Heart left ventricle (tissue), 16 donors: Measurements from ENCODE around the gene LTB. TPM values are rescaled to one million over a fixed set of nuclear protein-coding genes. Genes with fewer than 3 reads are reported as not detected.
"Not testable (repeated sequence)": the region's sequence is repeated elsewhere in the genome, so short reads cannot be mapped to it uniquely, and the experiment has no call there.

Experiments
- ATAC-seq, 4 donors: fragments of 200-7000 bp; cut with Tn5 transposase; one replicate each; pipeline ENCODE4 v1.9.1; 2020 to 2022; ENCODE audit warnings: moderate library complexity in 4 of 4, mild to moderate bottlenecking in 3 of 4, moderate number of reproducible peaks in 1 of 4
- DNase-seq, 5 donors: peaks; one replicate each; pipeline ENCODE4 v3.0.0-alpha.2; 2020
- H3K27ac ChIP-seq, 12 donors: fragments of 200-600 bp; sonication (generic) in 4 of 12; one replicate each; pipeline versions ENCODE4 v1.5.0 to v1.8.0; 2016 to 2022; ENCODE audit warnings: mild to moderate bottlenecking in 2 of 12
- H3K27me3 ChIP-seq, 9 donors: fragments of 200-600 bp; sonication (generic) in 2 of 9; one replicate each; pipeline versions ENCODE4 v1.5.1 to v1.8.0; 2016 to 2022; ENCODE audit warnings: mild to moderate bottlenecking in 3 of 9
- H3K36me3 ChIP-seq, 9 donors: fragments of 200-600 bp; sonication (generic) in 2 of 9; one replicate each; pipeline versions ENCODE4 v1.5.0 to v1.8.0; 2018 to 2022; ENCODE audit warnings: mild to moderate bottlenecking in 2 of 9
- H3K4me1 ChIP-seq, 12 donors: fragments of 200-600 bp; sonication (generic) in 4 of 12; one replicate each; pipeline versions ENCODE4 v1.5.0 to v1.8.0; 2016 to 2022; ENCODE audit warnings: mild to moderate bottlenecking in 3 of 12
- H3K4me3 ChIP-seq, 12 donors: fragments of 200-600 bp; sonication (generic) in 4 of 12; one replicate each; pipeline versions ENCODE4 v1.5.0 to v1.8.0; 2017 to 2022; ENCODE audit warnings: mild to moderate bottlenecking in 9 of 12, moderate library complexity in 4 of 12
- H3K9me3 ChIP-seq, 12 donors: fragments of 200-600 bp; sonication (generic) in 4 of 12; one replicate each; pipeline versions ENCODE4 v1.5.0 to v1.8.0; 2016 to 2022; ENCODE audit warnings: mild to moderate bottlenecking in 1 of 12
- CTCF ChIP-seq, 12 donors: fragments of 200-600 bp; sonication (generic) in 4 of 12; IDR thresholded peaks; one replicate each; pipeline versions ENCODE4 v1.5.0 to v1.8.0; 2018 to 2022; ENCODE audit warnings: antibody characterized with exemption in 12 of 12, mild to moderate bottlenecking in 5 of 12
- POLR2A ChIP-seq, 2 donors: fragments of 450-650 bp; IDR thresholded peaks; one replicate each; pipeline ENCODE4 v1.6.1; 2017; ENCODE audit warnings: antibody characterized with exemption in 2 of 2, mild to moderate bottlenecking in 2 of 2, moderate library complexity in 2 of 2
- WGBS, 4 donors: extraction: QIAGEN DNeasy Blood & Tissue Kit in 2 of 4; methylation state at CpG; one replicate each; pipeline versions ENCODE4 v1.1.5 to v1.1.7; 2013 to 2018; 5-methylcytosine and 5-hydroxymethylcytosine counted together
- intact Hi-C, 10 donors: fragments of 100-400 bp; cut with DNase I; formaldehyde crosslinking; loops; one replicate each; pipeline versions ENCODE4 v1.11.1 to v1.14.2; 2022
- polyA plus RNA-seq, 2 donors: library from polyadenylated mRNA; stranded (reverse); fragments of 200-250 nt; gene quantifications; one replicate each; pipeline ENCODE4 v1.2.3, GENCODE V29; 2013
- total RNA-seq, 9 donors: library from RNA; depleted of rRNA in 2 of 9; stranded (reverse); fragments of >200 nt in 2 of 9; fragmentation: NEBNext Ultra II Directional in 3 of 9; extraction: Animal tissue kit (Norgen Biotek cat#: 25700) in 3 of 9; gene quantifications; one replicate each; pipeline versions ENCODE4 v1.1.0 to v1.2.4, GENCODE V29; 2016 to 2023
- donor health status: ischemic (EF 13 %, LVEDD 7.1; RV severe dilation, severe dysfunction).
- donor health status: healthy with polysubstance abuse.
- donor health status: DM: no; HTN: yes; CAD: no.
- donor health status: DM: no; HTN: no; CAD: no.
- donor health status: ischemic (EF 25% LVEDD 6.9; RV normal size, moderate dysfunction).
- donor health status: ischemic (EF 25% LVEDD 5.7; RV mildly dilated, moderate dysfunction).
- donor health status: healthy.
- donor health status: DM: yes; HTN: yes; CAD: no.
- donor health status: ischemic (EF 35%, LVEDD 5.7; RV mildly dilated, moderate dysfunction).
- donor health status: nonischemic (EF 11% LVEDD 7.7; RV severe dilation, severe dysfunction).
- donor health status: DM: yes; HTN: yes; CAD: no.
- donor health status: PGD.
- donor health status: ischemic (EF 29% LVEDD 5.4; RV normal size, mild dysfunction).
- donor health status: nonischemic (EF 23%, LVEDD 6.1; RV moderate dilation, normal function).

The LTB gene
- total and polyA plus RNA-seq, 11 donors = 0.30 to 15.6 (median 0.85) TPM; not detected in 4

DNA sequence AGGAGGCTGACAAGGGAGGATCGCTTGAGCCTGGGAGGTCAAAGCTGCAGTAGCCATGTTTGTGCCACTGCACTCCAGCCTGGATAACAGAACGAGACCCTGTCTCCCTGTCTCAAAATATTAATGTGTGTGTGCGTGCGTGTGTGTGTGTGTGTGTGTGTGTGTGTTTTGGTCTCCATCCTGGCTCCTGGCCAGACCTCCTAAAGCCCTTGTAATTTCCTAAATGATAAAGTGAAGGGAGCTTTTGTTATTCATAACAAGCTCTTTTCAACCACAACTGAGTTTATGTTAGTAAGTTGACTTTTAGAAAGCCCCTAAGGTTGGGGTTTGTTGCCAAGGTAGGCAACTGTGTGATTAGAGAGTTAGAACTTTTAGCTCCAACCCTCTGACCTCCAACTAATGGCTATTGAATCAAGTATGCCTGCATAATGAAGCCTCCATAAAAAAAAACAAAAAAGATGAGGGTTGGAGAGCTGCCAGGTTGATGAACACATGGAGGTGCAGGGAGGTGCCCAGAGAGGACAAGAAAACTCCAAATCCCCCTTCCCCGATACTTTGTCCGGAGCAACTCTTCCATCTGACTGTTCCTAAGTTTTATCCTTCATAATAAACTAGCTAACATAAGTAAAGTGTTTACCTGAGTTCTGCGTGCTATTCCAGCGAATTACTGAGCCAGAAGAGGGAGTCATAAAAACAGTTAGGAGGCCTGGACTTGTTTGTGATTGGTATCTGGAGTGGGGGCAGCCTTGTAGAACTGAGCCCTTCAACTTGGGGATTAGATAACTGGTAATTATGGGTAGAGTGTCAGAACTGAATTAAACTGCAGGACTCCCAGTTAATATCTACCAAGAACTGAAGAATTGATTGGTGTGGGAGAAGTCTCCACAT, 27.5 kb upstream of the LTB start:
- no peaks in the 10 kb centered on the region for H3K36me3 ChIP-seq
- H3K4me3 ChIP-seq = no peak overlapping the region
- TF ChIP-seq POLR2A (IDR thresholded peaks at IDR 0.05) (no peak), CTCF (IDR thresholded peaks at IDR 0.05) (no peak)
- WGBS, 4 donors = 70 to 76% (median 75%) methylated on average over 8 of the region's 8 CpGs
- H3K4me1 ChIP-seq = peaks cover 0 to 18% (median 0%) of the 10 kb centered on the region in 12 donors
- no peak for ATAC-seq
- no peak for DNase-seq
- H3K27ac ChIP-seq = no peak overlapping the region
- no peaks in the 10 kb centered on the region for H3K27me3 ChIP-seq
- no peaks in the 10 kb centered on the region for H3K9me3 ChIP-seq
- intact Hi-C loops = loop anchor here in 1 of 10 donors (10.0 kb wide), 1 partner anchor 115 kb away; the partner anchor contains the start of gene MICB

DNA sequence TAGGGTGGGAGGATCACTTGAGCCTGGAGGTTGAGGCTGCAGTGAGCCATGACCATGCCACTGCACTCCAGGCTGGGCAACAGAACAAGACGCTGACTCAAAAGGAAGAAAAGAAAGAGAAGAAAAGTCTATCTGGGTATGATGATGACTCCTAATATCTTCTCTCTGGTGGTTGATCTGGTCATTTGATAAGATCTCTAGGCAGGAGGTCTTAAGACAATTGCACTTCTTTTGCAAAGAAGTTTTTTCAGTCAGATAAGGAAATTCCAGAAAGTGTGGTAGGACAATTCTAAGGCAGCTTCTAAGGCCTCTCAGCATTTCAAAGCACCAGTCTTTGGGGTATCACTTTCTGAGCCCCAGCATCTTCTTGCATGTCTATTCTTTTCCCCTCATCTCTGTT, 25.1 kb upstream of the LTB start:
- 90 to 100% (median 93%) methylated on average over 1 of the region's 1 CpG for WGBS, 4 donors
- no peaks in the 10 kb centered on the region for H3K9me3 ChIP-seq
- ATAC-seq (no peak), DNase-seq (no peak)
- H3K36me3 ChIP-seq = no peaks in the 10 kb centered on the region
- peaks cover 0 to 8% (median 0%) of the 10 kb centered on the region in 12 donors for H3K4me1 ChIP-seq
- intact Hi-C loops = loop anchor here in 1 of 10 donors (10.0 kb wide), 1 partner anchor 113 kb away; the partner anchor contains the start of gene MICB
- no peak overlapping the region for H3K4me3 ChIP-seq
- no peak overlapping the region for H3K27ac ChIP-seq
- no peak for TF ChIP-seq CTCF (IDR thresholded peaks at IDR 0.05)
- TF ChIP-seq POLR2A (IDR thresholded peaks at IDR 0.05) = no peak
- no peaks in the 10 kb centered on the region for H3K27me3 ChIP-seq

DNA sequence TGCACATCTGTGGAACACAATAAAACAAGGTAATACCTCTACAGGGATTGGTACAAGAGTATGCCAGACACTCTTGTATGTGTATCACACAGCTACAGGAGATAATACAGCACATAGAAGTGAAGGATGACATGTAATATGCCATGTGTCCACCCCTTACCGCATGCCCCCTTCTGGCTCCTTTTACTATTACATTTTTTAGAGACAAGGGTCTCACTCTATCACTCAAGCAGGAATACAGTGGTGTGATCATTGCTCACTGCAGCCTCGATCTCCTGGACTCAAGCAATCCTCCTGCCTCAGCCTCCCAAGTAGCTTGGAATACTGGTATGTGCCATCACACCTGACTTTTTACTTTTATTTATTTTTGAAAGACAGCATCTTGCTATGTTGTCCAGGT, 14.8 kb upstream of the LTB start:
- intact Hi-C loops = loop anchor here in 5 of 10 donors (2.0 to 10.0 kb wide), 4 partner anchors 14 to 105 kb away; partner anchors contain the start of genes MICB (in 2 of the 5) and LTB (in 1 of the 5)
- Histone ChIP-seq H3K4me1 (peaks cover 0 to 13% (median 0%) of the 10 kb centered on the region in 12 donors), H3K27me3 (no peaks in the 10 kb centered on the region), H3K4me3 (no peak overlapping the region), H3K36me3 (no peaks in the 10 kb centered on the region), H3K27ac (no peak overlapping the region), H3K9me3 (no peaks in the 10 kb centered on the region)
- 20 to 33% (median 26%) methylated on average over 2 of the region's 2 CpGs for WGBS, 4 donors
- ATAC-seq (peak in 3 of 4 donors; percentile 53 to 63 (median 57)), DNase-seq (no peak)
- TF ChIP-seq CTCF (IDR thresholded peaks at IDR 0.05) = peak in 11 of 12 donors; percentile 15 to 50 (median 45)
- TF ChIP-seq POLR2A (IDR thresholded peaks at IDR 0.05) = no peak

GRCh38 chr6:31592396-31592771, 10.2 kb upstream of the LTB start:
- peak overlapping the region in 1 of 12 donors; percentile 8 for H3K4me3 ChIP-seq
- peak overlapping the region in 1 of 12 donors; percentile 46 for H3K27ac ChIP-seq
- no peaks in the 10 kb centered on the region for H3K36me3 ChIP-seq
- 89 to 97% (median 92%) methylated on average over 7 of the region's 7 CpGs for WGBS, 4 donors
- TF ChIP-seq CTCF (IDR thresholded peaks at IDR 0.05) = no peak
- no peak for TF ChIP-seq POLR2A (IDR thresholded peaks at IDR 0.05)
- intact Hi-C loops = loop anchor here in 1 of 10 donors (10.0 kb wide), 1 partner anchor 98 kb away; the partner anchor contains the start of gene MICB
- ATAC-seq = no peak
- no peak for DNase-seq
- H3K4me1 ChIP-seq = peaks cover 0 to 24% (median 0%) of the 10 kb centered on the region in 12 donors
- no peaks in the 10 kb centered on the region for H3K27me3 ChIP-seq
- H3K9me3 ChIP-seq = no peaks in the 10 kb centered on the region

DNA sequence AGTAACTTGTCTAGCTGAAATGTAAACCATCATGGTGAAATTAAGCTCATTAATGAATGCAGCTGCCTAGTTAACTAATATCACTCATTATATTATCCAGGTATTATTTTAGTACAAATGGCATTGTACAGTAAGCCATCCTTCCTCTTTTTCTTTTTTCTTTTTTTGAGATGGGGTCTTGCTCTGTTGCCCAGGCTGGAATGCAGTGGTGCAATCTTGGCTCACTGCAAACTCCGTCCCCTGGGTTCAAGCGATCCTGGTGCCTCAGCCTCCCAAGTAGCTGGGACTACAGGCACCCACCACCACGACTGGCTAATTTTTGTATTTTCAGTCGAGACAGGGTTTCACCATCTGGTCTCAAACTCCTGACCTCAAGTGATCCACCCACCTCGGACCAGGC, 8.5 kb upstream of the LTB start:
- not testable (repeated sequence) for H3K4me3 ChIP-seq, H3K36me3 ChIP-seq, DNase-seq, H3K27ac ChIP-seq, H3K9me3 ChIP-seq, H3K27me3 ChIP-seq, ATAC-seq
- peaks cover 0 to 40% (median 0%) of the 10 kb centered on the region in 12 donors for H3K4me1 ChIP-seq
- intact Hi-C loops = loop anchor here in 1 of 10 donors (10.0 kb wide), 1 partner anchor 96 kb away; the partner anchor contains the start of gene MICB
- 80 to 93% (median 90%) methylated on average over 5 of the region's 5 CpGs for WGBS, 4 donors
